ENCODE measurements around the gene TNRC18.
"Not testable (repeated sequence)": the region's sequence is repeated elsewhere in the genome, so short reads cannot be mapped to it uniquely, and the experiment has no call there.

Gene TNRC18

GRCh38 chr7:5423306-5423975 is at the start of gene TNRC18:
TNRC18 (minus strand) TSS chr7:5423834; CDS start chr7:5421246, 2,588 bp downstream.
- no peak for DNase-seq (ENCODE audit: extremely low read depth in 1 of 2, low read depth in 1 of 2)

- DNase-seq (ENCODE audit: extremely low read depth in 1 of 2, low read depth in 1 of 2), result no peak
Measured at GRCh38 chr7:5472432-5473315, 49.0 kb upstream of the TNRC18 start.

- DNase-seq (ENCODE audit: extremely low read depth in 1 of 2, low read depth in 1 of 2), result not testable (repeated sequence)
Measured at GRCh38 chr7:5471623-5472022, 48.0 kb upstream of the TNRC18 start.

GRCh38 chr7:5470816-5471215 is 47.2 kb upstream of the TNRC18 start:
- DNase-seq (ENCODE audit: extremely low read depth in 1 of 2, low read depth in 1 of 2), result no peak

- no peak for DNase-seq (ENCODE audit: extremely low read depth in 1 of 2, low read depth in 1 of 2)
Measured at GRCh38 chr7:5470167-5470532, 46.5 kb upstream of the TNRC18 start.

GRCh38 chr7:5469375-5470166 is 45.9 kb upstream of the TNRC18 start:
- DNase-seq (ENCODE audit: extremely low read depth in 1 of 2, low read depth in 1 of 2), result no peak

- no peak for DNase-seq (ENCODE audit: extremely low read depth in 1 of 2, low read depth in 1 of 2)
Measured at GRCh38 chr7:5467645-5468044, 44.0 kb upstream of the TNRC18 start.

GRCh38 chr7:5466551-5466950 is 42.9 kb upstream of the TNRC18 start:
- no peak for DNase-seq (ENCODE audit: extremely low read depth in 1 of 2, low read depth in 1 of 2)

GRCh38 chr7:5463031-5463430 is 39.4 kb upstream of the TNRC18 start:
- DNase-seq (ENCODE audit: extremely low read depth in 1 of 2, low read depth in 1 of 2), result no peak

- DNase-seq (ENCODE audit: extremely low read depth in 1 of 2, low read depth in 1 of 2), result no peak
Measured at GRCh38 chr7:5462216-5462615, 38.6 kb upstream of the TNRC18 start.

- no peak for DNase-seq (ENCODE audit: extremely low read depth in 1 of 2, low read depth in 1 of 2)
Measured at GRCh38 chr7:5458921-5459480, 35.4 kb upstream of the TNRC18 start.

- DNase-seq (ENCODE audit: extremely low read depth in 1 of 2, low read depth in 1 of 2), result no peak
Measured at GRCh38 chr7:5457245-5457735, 33.7 kb upstream of the TNRC18 start.

GRCh38 chr7:5456409-5456808 is 32.8 kb upstream of the TNRC18 start:
- no peak for DNase-seq (ENCODE audit: extremely low read depth in 1 of 2, low read depth in 1 of 2)

GRCh38 chr7:5455581-5456219 is 32.1 kb upstream of the TNRC18 start:
- DNase-seq (ENCODE audit: extremely low read depth in 1 of 2, low read depth in 1 of 2), result no peak

GRCh38 chr7:5455175-5455574 is 31.5 kb upstream of the TNRC18 start:
- DNase-seq (ENCODE audit: extremely low read depth in 1 of 2, low read depth in 1 of 2), result no peak

GRCh38 chr7:5454485-5454884 is 30.9 kb upstream of the TNRC18 start:
- DNase-seq (ENCODE audit: extremely low read depth in 1 of 2, low read depth in 1 of 2), result no peak

- DNase-seq (ENCODE audit: extremely low read depth in 1 of 2, low read depth in 1 of 2), result no peak
Measured at GRCh38 chr7:5453566-5454075, 30.0 kb upstream of the TNRC18 start.

GRCh38 chr7:5452937-5453540 is 29.4 kb upstream of the TNRC18 start:
- no peak for DNase-seq (ENCODE audit: extremely low read depth in 1 of 2, low read depth in 1 of 2)

- DNase-seq (ENCODE audit: extremely low read depth in 1 of 2, low read depth in 1 of 2), result no peak
Measured at GRCh38 chr7:5452470-5452899, 28.9 kb upstream of the TNRC18 start.

GRCh38 chr7:5451391-5451790 is 27.8 kb upstream of the TNRC18 start:
- no peak for DNase-seq (ENCODE audit: extremely low read depth in 1 of 2, low read depth in 1 of 2)

All from stimulated activated CD8-positive, alpha-beta memory T cell treated with anti-CD3 and anti-CD28 coated beads, Interleukin-7, amount 100 ng/mL, for 48 hours (primary cell).